Activated naive CD4-positive, alpha-beta T cell treated with anti-CD3 and anti-CD28 coated beads, Interleukin-2, amount 50 U/mL, for 72 hours (primary cell): ENCODE results near the gene STAB2. TPM values are rescaled to one million over a fixed set of nuclear protein-coding genes. Genes with fewer than 3 reads are reported as not detected.

Source experiments
- ATAC-seq, 2 donors: fragments of 150-1000 bp; cut with Tn5 transposase; 2 replicates each; pipeline ENCODE4 v1.10.0; 2021; ENCODE audit warnings: mild to moderate bottlenecking in 2 of 2, moderate library complexity in 2 of 2
- DNase-seq, 2 donors: peaks; one replicate each; pipeline ENCODE4 v3.0.0; 2021 to 2022; ENCODE audit warnings: low spot score in 2 of 2
- H3K27ac Mint-ChIP-seq, 2 donors: one replicate each; pipeline ENCODE4 v1.8.0; 2022; ENCODE audit warnings: mild to moderate bottlenecking in 2 of 2, mixed read lengths in 2 of 2
- H3K36me3 Mint-ChIP-seq, 2 donors: one replicate each; pipeline ENCODE4 v1.8.0; 2022; ENCODE audit warnings: mixed read lengths in 2 of 2
- H3K9me3 Mint-ChIP-seq, 2 donors: one replicate each; pipeline ENCODE4 v1.8.0; 2022; ENCODE audit warnings: mixed read lengths in 2 of 2
- total RNA-seq, 2 donors: library from RNA; stranded (reverse); gene quantifications; one replicate each; pipeline ENCODE4 v1.2.3, GENCODE V29; 2022

STAB2 gene
- total RNA-seq, 2 donors from 2014 or later = not detected

DNA sequence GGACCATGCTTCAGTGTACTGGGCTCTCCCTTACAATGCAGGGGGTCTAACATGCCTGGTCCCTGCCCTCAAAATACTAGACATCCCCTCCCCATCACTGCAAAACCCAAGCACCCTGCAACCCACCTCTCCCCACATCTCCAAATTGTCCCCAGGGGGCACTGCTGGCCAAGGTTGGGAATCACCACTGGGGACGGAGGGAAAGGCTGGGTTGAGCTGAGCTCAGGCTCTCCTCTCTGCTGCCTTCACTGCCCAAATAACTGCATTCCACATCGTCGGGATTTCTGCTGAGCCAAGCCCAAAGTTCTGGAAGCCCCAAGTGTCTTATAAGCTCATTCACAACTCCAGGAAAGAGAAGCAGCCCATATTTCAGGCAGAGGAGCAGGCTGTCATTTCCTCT, 184.4 kb downstream of the STAB2 start:
- DNase-seq (no peak), ATAC-seq (peak in 1 of 2 donors; percentile 43)
- H3K9me3 Mint-ChIP-seq = no peaks in the 10 kb centered on the region
- no peaks in the 10 kb centered on the region for H3K36me3 Mint-ChIP-seq
- no peak overlapping the region for H3K27ac Mint-ChIP-seq

DNA sequence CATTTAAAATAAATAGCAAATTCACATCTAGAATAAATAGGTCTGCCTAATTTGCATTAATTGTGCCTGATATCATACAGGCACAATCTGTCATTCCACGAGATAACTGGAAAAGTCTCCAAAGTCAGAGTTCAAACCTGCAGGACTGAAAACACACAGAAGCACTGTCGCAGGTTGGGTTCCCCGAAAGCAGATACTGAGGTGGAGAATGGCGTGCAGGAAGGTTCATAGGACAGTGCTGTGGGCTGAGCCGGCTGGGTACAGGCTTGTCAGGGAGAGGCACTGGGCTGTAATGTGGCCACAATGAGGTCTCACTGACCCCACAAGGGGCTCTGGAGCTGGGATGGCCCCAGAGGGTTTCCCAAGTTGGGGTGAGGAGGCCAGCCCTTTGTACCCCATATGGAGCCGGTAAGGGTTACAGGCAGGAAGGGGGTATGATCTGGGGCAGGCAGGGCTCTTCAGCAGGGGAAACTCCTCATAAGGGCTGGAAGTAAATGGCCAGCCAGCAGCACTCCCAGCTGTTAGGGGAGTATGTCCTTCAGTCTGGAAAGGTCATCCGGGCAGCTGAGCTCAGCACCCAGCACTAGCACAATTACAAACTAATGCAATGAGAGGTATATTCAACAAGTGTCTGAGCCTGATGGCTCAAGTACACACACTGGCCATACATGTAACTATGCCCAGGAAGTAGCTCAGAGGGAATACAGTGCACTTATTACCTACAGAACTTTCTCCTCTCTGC, 185.5 kb downstream of the STAB2 start:
- DNase-seq (no peak), ATAC-seq (no peak)
- Mint-ChIP-seq H3K27ac (no peak overlapping the region), H3K36me3 (peaks cover 0 to 6% of the 10 kb centered on the region in 2 donors), H3K9me3 (no peaks in the 10 kb centered on the region)

DNA sequence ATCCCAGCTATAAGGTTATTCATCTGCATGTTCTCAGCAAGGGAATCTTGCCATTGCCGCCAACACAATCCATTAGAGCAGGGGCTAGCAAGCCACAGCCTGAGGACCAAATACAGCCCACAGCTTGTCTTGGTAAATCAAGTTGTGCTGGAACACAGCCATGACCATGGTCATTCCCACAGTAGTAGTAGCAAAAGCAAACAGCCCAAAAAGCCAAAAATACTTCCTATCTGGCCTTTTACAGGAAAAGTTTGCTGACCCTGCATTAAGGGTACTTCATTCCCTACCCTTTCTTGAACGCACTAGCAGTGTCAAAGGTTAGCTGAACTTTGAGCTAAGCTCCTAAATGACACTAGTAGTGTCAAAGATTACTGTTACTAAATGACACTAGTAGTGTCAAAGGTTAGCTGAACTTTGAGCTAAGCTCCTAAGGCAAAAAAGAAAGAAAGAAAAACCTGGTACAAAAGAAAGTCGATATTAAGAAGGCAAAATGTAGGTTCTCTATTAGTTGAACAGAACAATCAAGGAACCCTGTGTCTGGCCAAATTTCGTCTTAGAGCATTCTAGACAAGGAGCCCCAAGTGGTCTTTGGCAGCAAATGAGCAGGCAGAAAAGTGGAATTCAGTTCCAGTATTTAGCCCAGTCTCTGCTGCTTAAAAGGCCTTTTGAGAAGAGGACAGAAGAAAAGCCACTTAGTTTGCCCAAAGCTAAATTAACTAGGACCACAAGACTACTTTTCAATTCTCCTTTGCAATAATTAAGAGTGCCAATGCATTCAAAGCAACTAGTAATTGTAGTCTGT, 186.2 kb downstream of the STAB2 start:
- Mint-ChIP-seq H3K27ac (no peak overlapping the region), H3K9me3 (no peaks in the 10 kb centered on the region), H3K36me3 (peaks cover 0 to 9% of the 10 kb centered on the region in 2 donors)
- ATAC-seq (no peak), DNase-seq (no peak)

DNA sequence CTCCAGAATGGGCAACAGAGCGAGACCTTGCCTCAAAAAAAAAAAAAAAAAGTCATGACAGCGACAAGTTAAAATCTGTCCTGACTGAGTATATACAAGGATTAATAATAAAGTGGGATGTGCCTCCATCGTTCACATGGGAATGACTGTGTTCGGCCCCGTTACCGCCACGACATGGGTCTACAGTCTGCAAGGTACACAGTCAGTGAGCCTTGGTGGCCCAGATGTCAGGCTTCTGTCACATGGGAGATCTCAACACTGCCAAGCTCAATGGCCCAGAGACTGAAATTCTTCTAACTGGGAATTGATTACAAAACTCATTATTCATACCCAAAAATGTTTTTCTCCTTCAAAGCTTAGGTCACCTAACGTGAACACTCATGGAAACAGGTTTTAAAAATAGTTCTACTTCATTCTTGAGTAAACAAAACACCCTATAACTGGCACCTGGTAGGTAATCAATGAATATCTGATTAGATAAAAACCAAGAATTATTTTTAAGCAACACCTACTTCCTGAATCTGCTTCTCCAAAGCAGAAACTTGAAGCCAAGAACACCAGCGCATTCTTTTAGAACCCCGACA, 188.0 kb downstream of the STAB2 start:
- H3K36me3 Mint-ChIP-seq = peaks cover 8 to 17% of the 10 kb centered on the region in 2 donors
- H3K27ac Mint-ChIP-seq = no peak overlapping the region
- DNase-seq = no peak
- ATAC-seq = no peak
- no peaks in the 10 kb centered on the region for H3K9me3 Mint-ChIP-seq

DNA sequence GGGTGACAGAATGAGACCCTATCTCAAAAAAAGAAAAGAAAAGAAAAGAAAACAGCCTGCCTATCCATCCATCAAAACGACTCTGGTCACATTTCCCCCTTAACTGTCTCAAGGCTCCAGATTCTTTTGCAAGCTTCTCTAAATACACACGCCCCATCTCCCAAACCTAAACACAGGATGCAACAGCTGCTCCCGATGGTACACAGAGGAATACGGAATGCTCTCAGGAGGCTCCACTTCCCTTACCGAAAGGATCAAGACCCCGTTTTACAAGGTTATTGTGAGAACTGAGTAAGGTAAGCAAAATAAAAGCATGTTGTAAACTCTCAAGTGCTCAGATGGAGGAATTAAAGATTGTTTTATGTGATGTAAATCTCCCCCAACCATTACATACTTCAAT, 191.7 kb downstream of the STAB2 start:
- Mint-ChIP-seq H3K36me3 (peaks cover 8 to 28% of the 10 kb centered on the region in 2 donors), H3K9me3 (no peaks in the 10 kb centered on the region), H3K27ac (no peak overlapping the region)
- ATAC-seq (no peak), DNase-seq (no peak)

DNA sequence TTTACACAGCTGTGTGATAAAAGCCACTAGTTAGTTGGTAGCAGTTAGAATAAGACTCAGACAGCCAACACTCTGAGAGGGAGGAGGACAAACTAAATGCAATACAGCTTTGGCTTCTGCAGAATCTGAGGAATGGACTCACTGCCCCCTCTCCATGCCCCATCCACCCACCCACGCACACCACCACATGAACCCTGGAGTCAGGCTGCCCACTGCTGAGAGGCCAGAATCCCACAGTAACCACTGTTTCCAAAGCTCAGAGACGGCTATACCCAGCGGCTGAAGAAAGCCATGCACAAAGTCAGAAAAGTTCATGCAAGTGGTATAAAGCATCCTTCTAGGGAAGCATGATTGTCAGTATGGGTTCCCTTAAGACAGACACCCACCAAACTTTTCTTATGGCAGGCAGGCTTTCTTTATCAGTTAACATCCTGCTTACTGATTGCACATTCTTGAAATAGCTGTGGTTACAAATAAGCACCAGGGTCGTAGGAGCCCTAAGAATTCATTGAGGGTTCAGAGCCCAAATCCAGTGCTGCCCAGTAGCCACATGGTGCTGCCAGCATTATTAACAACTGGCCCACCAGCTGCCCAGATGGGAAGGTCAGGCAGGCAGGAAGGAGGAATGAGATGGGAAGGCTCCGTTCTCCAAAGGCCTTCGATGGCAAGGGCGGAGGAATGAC, 192.5 kb downstream of the STAB2 start:
- no peak overlapping the region for H3K27ac Mint-ChIP-seq
- DNase-seq (no peak), ATAC-seq (no peak)
- H3K36me3 Mint-ChIP-seq = peaks cover 8 to 31% of the 10 kb centered on the region in 2 donors
- no peaks in the 10 kb centered on the region for H3K9me3 Mint-ChIP-seq

DNA sequence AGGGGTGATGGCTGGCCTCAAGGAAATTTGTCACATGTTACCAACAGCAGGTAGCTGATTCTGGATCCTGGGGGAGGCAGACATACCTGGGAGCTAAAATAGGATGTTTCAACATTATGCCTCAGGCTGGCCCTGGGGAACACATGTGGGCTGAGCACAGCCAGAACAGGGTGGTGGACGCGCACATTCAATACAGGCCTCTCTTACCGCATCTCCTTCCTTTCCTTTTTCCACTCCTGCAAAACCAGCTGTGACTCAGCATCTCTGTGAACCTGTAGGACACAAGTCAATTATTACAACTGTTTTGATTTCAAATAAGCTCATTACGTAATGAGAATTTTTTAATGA, 193.0 kb downstream of the STAB2 start:
- no peak for ATAC-seq
- H3K9me3 Mint-ChIP-seq = no peaks in the 10 kb centered on the region
- no peak overlapping the region for H3K27ac Mint-ChIP-seq
- DNase-seq = no peak
- H3K36me3 Mint-ChIP-seq = peaks cover 8 to 31% of the 10 kb centered on the region in 2 donors

DNA sequence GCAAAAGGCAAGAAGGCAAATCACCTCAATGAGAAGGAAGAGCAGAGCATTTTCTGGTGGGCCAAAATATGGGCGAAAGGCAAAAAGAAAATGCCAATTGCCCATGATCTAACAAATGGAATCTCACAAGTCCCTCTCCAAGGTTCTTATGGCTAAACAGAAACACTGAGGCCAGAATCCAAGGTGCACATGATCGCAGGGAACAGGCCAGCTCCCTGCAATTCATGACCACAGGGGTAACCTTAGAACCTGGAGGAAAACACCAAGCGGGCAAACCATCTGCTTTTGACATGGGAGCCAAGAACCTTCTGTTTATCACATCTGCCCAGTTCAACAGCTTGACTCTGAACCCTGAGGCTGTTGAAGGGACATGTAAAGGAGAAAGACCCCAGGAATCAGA, 193.9 kb downstream of the STAB2 start:
- H3K9me3 Mint-ChIP-seq = no peaks in the 10 kb centered on the region
- DNase-seq = no peak
- peaks cover 8 to 34% of the 10 kb centered on the region in 2 donors for H3K36me3 Mint-ChIP-seq
- ATAC-seq = no peak
- no peak overlapping the region for H3K27ac Mint-ChIP-seq

DNA sequence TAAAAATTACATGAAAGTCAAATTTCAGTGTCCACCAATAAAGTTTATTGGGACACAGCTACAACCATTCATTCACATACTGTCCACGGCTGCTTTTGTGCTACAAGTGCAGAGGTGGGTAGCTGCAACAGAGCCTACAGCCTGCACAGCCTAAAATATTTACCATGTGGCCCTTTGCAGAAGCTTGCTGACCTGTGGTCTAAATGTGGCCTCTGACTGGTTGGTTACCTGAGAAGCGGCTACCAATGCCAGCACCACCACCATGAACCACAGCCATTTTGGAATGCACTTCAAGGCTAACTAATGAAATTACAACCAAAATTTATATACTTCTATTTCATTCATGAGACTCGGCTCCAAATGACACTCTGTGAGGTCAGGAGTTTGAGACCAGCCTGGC, 195.3 kb downstream of the STAB2 start:
- Mint-ChIP-seq H3K36me3 (peaks cover 8 to 31% of the 10 kb centered on the region in 2 donors), H3K27ac (no peak overlapping the region), H3K9me3 (no peaks in the 10 kb centered on the region)
- DNase-seq = no peak
- no peak for ATAC-seq

DNA sequence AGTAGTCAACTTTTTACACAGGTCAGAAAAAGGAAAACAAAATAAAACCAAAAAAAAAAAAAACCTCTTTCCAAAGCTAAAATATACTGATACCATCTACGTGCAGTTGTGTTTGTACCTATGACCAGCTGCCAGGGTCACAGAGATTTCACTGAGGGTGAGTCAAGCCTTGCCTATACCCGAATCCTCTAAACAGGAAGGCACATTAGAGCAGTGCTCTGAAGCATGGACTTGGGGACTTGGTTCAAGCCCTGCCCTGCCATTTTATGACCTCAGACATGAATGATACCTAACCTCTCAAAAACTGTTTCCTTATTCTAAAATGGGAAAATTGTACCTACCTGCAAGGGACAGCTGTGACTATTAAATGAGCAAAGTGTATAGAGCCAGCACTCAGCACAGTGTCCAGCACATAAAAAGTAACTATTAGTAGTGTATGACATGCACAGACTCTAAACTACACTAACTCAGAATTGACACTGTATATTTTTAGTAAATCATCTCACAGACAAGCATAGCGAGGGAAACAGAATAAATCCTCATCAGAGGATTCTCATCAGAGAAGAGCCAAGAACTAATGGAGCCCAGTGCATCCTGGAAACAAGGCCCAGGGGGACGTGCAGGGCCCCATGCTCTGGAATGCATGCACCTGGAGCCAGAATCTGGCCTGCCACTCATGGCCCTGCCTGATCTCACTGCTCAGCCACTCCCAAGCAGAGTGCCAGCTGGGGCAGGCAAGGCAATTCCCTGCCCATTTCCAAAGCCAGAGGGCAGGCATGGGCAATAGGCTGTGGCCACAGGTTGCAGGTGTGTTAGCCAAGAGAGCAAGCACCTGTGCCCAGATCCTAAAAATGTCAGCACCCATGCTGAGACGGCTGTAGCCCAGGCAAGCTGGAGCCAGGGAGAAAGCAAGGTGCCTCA, 196.9 kb downstream of the STAB2 start:
- peaks cover 3 to 21% of the 10 kb centered on the region in 2 donors for H3K36me3 Mint-ChIP-seq
- DNase-seq = no peak
- H3K9me3 Mint-ChIP-seq = no peaks in the 10 kb centered on the region
- no peak overlapping the region for H3K27ac Mint-ChIP-seq
- ATAC-seq = no peak

DNA sequence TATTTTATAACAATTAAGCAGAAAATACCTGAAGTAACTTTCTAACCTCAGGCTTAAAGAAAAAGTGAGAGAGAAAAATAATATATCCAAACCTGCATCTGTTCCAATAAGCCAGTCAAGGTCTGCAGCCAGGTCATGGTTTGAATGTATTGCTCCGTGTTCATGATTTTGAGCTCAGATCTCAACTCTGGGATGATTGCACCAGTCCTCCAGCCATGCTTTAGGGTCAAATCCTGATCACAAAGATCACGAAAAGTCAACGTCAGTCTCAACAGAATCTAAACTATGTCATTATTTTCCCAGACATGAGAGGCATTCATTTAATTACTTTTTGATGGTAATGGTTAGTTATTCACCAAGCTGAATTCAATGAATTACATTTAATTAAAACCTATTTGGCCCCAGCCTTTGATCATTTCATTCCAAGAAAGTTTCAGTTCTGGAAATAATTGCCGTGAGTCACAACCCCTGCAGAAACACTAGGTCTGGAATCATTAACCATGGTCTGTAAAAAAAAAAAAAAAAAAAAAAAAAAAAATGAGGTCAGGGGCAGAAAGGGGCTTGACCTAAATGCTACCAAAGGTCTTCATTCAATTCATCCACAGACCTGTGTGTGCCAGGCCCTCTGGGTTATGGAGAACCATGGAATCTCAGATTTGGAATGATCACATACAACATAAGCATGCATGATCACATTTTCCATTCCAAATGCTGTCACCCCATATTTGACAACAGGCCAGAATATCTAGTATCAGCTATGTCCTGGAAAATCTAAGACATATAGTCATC, 198.4 kb downstream of the STAB2 start:
- H3K9me3 Mint-ChIP-seq = no peaks in the 10 kb centered on the region
- no peak overlapping the region for H3K27ac Mint-ChIP-seq
- no peak for DNase-seq
- H3K36me3 Mint-ChIP-seq = peaks cover 0 to 19% of the 10 kb centered on the region in 2 donors
- ATAC-seq = no peak

DNA sequence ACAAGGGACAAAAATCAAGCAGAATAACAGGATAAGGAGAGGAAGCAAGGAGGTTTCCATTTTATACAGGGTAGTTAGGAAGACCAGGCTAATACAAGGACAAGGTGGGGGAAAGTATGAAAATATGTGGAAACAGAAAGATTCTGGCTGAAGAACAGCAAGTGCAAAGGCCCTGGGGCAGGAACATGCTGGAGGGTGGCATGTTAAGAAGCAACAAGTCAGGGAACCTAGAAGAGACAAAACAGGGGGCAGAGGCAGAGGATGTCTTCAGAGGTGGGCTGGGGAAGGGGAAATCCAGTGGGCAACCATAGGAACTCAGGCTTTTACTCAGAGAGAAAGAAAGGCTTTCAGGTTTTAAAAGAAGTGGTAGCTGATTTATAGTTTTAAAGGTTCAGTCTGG, 199.1 kb downstream of the STAB2 start:
- Mint-ChIP-seq H3K36me3 (peaks cover 0 to 19% of the 10 kb centered on the region in 2 donors), H3K9me3 (no peaks in the 10 kb centered on the region), H3K27ac (peak overlapping the region in 1 of 2 donors; percentile 19)
- no peak for DNase-seq
- no peak for ATAC-seq

DNA sequence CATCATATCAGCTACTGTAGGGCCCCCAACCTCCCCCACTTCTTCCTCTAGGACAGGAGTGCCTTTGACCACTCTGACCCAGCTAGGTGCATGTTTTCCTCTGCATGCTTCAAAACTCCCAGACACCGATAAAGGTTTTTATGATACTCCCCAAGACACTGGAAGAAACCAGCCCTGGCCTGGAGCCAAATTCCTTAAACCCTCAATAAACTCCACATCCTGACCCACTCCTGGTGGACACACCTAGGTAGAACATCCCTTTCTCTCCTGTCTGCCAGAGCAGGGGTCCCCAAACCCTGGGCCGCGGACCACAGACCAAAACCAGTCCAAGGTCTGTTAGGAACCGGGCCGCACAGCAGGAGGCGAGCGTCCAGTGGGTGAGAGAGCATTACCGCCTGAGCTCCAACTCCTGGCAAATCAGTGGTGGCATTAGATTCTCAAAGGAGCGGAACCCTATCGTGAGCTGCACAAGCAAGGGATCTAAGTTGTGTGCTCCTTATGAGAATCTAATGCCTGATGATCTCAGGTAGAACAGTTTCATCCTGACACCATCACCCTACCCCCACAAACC, 204.4 kb downstream of the STAB2 start:
- Mint-ChIP-seq H3K36me3 (peaks cover 0 to 9% of the 10 kb centered on the region in 2 donors), H3K27ac (no peak overlapping the region), H3K9me3 (no peaks in the 10 kb centered on the region)
- ATAC-seq (no peak), DNase-seq (no peak)

DNA sequence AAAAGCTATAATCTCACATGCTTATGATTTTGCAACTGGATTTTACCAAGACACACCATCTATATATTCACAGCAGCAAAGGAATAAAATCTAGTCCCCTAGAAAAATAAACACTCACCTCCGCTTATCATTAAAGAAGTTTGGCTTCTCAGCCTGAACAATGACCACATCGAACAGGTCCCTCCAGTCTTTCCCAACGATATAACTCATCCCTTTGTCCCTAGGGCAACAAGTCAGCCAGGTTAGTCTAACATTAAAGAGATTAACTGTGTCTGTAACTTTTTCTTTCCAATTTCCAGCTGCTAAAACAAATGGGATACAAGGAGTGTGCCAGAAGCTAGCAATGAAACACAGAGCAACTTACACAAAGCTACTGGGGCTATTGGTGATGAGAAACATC, 206.0 kb downstream of the STAB2 start:
- Mint-ChIP-seq H3K36me3 (peaks cover 0 to 14% of the 10 kb centered on the region in 2 donors), H3K9me3 (no peaks in the 10 kb centered on the region), H3K27ac (no peak overlapping the region)
- DNase-seq (no peak), ATAC-seq (no peak)

DNA sequence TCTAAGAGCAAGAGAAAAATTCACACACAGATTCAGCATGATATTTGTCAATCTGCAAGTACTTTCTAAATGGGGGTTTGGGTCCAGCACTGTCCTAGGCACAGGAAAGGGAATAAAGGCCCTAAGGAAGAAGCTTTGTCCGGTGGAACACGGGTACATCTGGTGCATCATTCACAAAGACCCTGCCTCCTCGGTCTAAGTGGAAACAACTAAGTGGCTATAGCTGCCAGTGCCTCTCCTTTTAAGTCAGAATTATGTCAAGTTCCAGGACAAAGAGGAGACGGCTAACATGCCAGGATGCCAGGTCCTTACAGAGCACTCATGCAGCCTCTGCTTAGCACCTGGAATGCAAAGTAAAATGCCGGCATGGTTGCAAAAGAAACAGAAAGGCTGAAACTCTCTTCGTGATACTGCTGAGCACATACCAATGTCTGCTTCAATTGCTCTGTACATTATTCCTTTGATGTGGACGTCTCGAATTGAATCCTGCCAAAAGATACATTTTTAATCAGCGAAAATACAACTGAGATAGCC, 206.5 kb downstream of the STAB2 start:
- Mint-ChIP-seq H3K9me3 (no peaks in the 10 kb centered on the region), H3K36me3 (peaks cover 0 to 14% of the 10 kb centered on the region in 2 donors), H3K27ac (no peak overlapping the region)
- no peak for ATAC-seq
- DNase-seq = no peak
